DMS 273 (cell line): ENCODE results near the gene GPRC5A.
A peak's percentile ranks its signal among the peaks of the same experiment; 100 is the strongest.
"Not testable (repeated sequence)": the region's sequence is repeated elsewhere in the genome, so short reads cannot be mapped to it uniquely, and the experiment has no call there.

ENCODE experiments used
- DNase-seq: peaks from one replicate; lab custom pipeline; 2025; ENCODE audit not compliant: unreplicated experiment; lab: John Stamatoyannopoulos, UW

Gene GPRC5A, protein sequence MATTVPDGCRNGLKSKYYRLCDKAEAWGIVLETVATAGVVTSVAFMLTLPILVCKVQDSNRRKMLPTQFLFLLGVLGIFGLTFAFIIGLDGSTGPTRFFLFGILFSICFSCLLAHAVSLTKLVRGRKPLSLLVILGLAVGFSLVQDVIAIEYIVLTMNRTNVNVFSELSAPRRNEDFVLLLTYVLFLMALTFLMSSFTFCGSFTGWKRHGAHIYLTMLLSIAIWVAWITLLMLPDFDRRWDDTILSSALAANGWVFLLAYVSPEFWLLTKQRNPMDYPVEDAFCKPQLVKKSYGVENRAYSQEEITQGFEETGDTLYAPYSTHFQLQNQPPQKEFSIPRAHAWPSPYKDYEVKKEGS

DNA sequence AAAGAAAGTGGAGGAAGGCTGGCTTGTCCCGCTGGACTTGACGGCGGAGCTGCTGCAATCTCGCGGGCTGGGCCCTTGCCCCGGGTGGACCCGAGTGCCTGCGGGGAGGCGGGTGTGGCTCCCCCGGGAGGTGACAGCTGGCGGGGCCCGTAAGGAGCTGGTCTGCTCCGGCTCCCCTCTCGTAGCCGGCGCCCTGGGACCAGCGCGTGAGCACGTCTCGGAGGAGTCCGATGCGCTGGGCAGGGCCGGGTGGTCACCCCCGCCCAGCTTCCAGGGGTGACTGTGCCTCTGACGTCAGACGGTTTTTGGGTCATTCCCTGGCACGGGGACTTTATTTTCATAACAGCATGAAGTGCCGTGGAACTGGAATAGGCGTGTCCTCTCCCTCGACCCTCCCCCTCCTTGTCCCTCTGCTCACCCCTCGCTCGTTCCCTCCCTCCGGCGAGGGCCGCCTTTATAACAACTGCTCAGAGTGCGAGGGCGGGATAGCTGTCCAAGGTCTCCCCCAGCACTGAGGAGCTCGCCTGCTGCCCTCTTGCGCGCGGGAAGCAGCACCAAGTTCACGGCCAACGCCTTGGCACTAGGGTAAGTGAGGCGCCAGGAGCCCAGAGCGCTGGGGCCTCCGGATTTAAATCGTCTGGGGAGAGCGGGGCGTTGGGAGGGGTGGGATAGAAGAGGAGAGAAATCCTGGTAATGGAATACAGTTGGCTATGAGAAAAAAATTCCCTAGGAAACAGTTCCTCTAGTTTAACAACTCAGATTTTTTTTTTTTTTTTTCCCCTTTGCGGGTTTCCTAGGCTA lies at the start of gene GPRC5A:
Gene GPRC5A, plus strand, starts transcription at position 483 of the 801 bp plus-strand sequence. CDS start 16,688 bp downstream, outside the sequence.
- DNase-seq, result peak; percentile 84

DNA sequence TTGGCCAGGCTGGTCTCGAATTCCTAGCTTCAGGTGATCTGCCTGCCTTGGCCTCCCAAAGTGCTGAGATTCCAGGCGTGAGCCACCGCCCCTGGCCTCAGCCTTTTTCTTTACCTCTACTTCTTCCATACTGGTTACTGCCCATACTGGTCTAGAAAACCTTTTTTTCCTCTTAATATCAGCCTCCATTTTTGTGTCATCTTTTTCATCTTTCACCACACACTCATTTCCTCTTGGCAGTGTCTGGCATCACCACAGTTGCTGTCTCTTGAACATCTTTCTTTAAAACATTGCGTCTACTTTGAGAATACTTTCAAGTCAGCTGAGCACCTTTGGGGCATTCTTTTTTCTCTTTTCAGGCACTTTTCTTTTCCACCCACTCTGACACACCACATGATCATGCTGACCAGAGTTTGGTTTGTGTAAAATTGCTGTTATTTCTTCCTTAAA lies 45.5 kb upstream of the GPRC5A start:
- DNase-seq, result no peak

DNA sequence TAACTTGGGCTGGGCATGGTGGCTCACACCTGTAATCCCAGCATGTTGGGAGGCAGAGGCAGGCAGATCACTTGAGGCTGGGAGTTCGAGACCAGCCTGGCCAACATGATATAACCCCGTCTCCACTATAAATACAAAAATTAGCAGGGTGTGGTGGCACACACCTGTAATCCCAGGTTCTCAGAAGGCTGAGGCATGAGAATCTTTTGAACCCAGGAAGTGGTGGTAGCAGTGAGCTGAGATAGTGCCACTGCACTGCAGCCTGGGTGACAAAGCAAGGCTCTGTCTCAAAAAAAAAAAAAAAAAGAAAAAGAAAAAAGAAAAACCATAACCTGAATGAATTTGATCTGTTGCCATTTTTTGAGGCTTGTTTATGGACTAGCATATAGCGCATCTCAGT lies 44.6 kb upstream of the GPRC5A start:
- DNase-seq, result not testable (repeated sequence)

DNA sequence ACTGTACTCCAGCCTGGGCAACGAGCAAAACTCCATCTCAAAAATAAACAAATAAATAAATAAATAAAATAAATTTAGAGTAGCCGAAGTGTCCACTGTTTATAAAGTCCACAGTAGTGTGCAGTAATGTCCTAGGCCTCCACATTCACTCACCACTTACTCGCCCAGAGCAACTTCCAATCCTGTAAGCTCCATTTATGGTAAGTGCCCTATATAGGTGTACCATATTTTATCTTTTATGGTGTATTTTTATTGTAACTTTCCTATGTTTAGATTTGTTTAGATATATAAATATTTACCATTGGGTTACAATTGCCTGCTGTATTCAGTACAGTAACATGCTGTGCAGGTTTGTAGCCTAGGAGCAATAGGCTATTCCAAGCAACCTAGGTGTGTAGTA lies 37.9 kb upstream of the GPRC5A start:
- DNase-seq, result no peak

DNA sequence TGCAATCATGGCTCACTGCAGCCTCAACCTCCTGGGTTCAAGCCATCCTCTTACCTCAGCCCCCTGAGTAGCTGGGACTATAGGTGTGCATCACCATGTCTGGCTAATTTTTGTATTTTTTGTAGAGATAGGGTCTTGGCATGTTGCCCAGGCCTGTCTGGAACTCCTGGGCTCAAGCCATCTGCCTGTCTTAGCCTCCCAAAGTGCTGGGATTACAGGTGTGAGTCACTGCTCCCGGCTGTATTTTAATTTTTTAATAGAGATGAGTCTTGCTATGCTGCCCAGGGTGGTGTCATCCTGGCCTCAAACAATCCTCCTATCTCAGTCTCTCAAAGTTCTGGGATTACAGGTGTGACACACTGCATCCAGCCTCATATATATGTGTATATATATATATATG lies 31.7 kb upstream of the GPRC5A start:
- peak; percentile 66 for DNase-seq

DNA sequence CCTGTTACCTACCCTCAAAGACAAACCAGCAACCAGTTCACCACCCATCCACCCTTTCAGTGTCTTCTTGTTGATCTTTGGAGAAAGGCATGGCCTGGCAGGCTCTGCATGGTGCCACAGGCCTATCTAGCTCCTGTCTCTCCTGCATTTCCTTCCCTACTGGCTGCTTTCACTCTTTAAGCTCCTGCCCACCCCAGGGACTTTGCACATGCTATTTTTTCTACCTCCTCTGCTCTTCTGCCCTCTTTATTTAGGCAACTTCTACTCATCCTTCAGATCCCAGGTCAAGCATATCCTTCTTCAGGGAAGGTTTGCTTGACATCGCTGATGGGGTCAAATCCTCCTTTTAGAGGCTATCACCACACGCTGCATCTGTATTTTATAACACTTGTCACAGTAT lies 27.1 kb upstream of the GPRC5A start:
- DNase-seq, result no peak

DNA sequence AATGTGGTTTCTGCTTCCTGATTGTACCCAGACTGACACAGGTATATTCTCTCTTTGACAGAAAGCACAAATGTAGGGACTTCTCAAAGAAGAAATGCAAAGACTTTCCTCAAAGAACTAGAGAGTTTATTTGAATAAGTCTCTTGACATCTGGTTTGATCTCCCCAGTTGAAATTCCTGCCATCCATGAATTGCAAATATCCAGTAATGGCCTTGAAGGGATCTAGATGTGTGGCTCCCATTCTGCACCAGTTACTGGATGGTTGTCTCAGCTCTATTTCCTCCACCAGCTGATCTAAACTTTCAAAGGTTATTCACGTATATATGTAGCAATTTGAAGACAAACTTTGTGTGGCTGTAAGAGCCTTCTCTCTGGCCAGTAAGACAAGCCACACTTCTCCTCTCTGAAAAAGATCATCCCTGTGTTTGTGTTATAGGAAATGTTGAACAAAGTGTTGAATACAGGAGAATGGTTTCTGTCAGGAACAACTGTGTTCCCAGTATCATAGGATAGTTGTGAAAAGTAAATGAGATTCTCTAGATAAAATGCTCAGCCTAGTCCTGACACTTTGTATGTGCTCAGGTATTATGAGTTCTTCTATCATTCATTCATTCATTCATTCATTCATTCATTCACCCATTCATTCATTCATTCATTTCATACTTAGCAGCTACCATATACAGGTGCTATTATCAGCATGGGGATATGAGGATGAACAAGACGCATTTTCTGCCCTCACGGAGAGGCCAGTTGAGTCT lies 22.7 kb upstream of the GPRC5A start:
- no peak for DNase-seq

DNA sequence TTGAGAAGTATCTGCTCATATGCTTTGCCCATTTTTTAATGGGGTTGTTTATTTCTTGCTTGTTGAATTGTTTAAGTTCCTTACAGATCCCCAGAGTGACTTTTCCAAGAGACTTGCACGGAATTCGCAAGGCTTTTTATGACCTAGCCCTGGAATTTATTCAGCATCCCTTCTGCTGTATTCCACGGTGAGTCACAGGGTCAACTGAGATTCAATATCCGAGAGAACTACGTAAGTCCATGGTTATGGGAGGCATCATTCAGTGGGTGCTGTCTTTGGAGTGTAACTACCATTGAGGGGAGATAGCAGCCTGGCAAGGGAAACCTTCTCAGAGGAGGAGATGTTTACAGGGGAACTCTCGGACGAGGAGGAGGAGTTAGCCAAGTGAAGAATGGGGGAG lies 20.9 kb upstream of the GPRC5A start:
- DNase-seq, result no peak

DNA sequence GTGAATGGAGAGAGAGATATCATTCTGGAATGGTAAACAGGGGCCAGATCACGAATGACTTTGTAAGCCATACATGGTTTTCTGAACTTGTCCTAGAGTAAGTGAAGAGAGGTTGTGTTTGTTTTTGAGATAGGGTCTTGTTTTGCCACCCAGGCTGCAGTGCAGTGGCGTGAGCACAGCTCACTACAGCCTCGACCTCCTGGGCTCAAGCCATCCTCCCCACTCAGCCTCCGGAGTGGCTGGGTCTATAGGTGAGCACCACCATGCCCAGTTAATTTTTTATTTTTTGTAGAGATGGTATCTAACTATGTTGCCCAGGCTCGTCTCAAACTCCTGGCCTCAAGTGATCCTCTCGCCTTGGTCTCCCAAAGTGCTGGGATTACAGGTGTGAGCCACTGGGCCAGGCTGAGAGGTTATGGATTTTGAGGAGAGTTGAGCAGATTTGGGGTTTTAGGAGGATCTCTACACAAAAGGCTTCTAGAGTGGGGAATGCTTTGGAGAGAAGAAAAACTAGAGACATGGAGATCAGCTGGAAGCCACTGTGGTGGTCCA lies 19.7 kb upstream of the GPRC5A start:
- no peak for DNase-seq

DNA sequence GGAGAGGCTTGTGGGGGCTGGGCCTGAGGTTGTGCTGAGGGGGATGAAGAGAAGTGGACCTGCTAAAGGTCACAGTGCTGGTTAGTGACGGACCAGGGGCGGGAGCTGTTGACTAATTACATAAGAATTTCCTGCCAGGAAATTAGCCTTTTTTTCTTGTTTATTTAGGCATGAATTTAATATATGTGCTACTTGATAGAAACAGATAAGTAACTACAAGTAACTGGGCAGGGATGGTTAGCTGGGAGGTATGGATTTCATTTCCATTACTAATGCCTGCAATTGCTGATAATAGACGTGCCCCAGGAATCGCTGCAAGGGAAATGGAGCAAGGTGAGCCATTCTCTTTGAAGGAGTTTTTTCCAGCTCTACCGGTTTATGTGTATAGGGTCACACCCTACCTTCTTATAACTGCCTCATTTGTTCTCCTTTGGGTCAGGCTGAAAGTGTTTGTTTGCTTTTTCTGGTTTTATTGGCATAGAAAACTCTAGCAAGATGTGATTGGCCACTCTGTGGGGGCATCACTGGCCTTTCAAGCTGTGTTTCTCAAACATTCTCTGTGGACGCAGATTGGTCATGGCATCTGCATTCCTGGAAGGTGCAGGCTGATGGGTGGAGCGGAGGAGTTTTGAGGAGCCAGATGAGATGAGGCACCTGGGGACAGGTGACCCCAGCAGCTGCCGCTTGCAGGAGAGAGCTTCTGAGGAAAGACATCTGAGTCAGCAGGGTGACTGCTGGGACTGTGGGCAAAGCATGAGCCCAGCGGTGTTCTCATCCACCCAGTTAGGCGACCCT lies 19.0 kb upstream of the GPRC5A start:
- DNase-seq, result no peak

DNA sequence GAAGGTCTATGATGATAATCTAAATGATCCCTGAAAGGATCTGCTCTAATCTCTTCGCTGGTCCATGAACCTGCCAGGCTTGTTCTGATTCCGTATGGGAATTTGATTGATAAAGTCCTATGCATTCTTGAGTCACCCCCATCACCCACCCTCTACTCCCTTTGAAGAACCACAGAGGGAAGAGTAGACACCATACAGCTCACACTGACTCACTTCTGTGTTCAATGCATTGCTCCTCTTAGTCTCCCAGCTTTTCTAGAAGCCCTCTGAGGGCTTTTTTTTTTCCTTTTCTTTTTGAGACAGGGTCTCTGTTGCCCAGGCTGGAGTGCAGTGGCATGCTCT lies 18.5 kb upstream of the GPRC5A start:
- no peak for DNase-seq

DNA sequence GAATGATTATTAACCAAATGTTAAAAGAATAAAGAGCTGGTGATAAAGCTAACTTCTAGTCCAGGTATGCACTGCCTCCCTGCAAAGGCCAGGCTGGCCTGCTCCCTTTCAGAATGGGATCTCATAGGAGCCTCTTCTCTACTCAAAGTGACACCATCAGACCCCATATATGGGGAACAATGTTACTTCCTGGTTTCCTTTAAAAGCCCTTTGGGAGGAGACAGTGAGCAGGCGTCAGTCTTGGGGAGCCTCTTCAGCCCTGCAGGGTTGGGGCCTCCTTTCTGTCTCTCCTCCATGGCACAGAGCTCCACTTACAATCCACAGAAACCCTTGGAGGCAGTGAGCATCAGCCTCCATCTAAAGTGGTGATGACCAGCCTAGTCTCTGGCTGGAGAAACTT lies 17.3 kb upstream of the GPRC5A start:
- DNase-seq, result no peak

DNA sequence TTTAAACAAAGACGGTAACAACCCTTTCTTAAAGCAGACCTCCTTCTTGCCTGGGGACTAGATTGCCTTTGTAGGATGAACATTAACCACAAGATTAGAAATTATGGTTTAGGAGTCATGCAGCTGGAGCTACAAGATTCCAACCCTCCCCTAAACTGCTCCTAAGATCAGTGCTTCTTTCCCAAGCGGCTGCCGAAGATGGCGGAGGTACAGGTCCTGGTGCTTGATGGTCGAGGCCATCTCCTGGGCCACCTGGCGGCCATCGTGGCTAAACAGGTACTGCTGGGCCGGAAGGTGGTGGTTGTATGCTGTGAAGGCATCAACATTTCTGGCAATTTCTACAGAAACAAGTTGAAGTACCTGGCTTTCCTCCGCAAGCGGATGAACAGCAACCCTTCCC lies 16.1 kb upstream of the GPRC5A start:
- not testable (repeated sequence) for DNase-seq

DNA sequence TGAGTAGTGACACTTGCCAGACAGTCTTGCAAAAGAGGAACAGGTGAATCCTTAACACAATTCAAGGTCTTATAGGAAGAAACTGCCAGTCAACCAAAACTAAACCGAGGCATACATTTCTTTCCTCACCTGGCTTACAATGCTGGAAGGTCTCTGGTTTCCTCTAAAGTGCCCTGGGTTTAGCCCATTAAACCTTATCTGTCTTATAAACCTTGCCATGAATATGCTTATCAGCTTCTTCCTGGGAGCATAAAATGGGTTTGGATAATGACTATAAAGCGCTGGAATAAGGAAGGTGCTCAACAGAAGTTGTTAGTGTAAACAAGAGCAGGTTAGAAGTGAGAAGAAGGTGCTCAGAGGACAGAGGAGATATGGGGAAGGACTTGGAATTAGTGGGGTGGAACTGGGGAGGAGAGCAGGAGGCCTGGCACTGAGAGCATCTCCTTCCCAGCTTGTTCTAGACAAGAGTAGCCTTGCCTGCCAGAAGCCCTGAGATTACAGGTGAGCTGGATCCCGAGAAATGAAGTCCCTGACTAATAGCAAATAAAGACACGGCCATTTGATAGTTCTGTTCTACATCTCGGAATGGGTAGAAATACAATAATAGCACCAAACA lies 14.1 kb upstream of the GPRC5A start:
- DNase-seq, result no peak

DNA sequence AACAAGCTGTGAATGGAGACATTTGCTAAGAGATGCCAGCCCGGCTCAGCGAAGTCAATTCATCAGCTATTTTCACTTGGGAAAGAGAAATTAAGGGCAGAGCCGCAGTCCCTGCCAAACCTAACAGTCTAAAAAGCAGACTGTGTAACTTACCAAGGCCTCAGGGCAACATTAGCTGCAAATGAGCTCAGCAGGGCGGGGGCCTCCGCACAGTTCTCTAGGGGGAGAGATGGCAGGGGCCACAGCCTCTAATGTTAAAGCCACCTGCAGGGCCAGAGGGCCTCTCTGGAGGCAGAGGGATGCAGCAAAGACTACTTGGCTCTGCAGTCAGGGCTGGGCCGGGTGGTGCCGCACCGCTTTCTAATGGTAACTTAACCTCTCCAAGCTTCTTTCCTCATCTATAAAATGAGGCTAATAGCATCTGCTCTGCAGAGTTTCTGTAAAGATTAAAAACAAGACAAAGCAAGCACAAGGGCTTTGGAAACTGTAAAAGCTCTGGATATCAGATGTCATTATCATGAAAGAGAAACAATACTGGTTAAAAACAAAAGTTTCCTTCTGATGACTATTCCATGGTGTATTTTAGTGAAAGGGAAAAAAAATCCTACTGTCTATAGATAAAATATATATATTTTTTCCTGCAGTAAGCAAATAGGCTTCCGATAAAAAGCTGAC lies 13.4 kb upstream of the GPRC5A start:
- peak; percentile 12 for DNase-seq

DNA sequence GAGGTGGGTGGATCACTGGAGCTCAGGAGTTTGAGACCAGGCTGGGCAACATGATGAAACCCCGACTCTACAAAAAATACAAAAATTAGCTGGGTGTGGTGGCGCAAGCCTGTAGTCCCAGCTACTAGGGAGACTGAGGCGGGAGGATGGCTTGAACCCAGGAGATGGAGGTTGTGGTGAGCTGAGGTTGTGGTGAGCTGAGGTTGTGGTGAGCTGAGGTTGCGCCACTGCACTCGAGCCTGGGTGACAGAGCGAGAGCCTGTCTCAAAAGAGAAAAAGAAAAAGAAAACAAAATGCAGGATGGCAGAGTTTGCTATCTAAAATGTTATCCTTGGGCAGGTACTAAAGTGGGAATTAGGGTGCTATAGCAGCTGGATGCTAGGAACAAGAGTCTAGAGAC lies 10.8 kb upstream of the GPRC5A start:
- no peak for DNase-seq

DNA sequence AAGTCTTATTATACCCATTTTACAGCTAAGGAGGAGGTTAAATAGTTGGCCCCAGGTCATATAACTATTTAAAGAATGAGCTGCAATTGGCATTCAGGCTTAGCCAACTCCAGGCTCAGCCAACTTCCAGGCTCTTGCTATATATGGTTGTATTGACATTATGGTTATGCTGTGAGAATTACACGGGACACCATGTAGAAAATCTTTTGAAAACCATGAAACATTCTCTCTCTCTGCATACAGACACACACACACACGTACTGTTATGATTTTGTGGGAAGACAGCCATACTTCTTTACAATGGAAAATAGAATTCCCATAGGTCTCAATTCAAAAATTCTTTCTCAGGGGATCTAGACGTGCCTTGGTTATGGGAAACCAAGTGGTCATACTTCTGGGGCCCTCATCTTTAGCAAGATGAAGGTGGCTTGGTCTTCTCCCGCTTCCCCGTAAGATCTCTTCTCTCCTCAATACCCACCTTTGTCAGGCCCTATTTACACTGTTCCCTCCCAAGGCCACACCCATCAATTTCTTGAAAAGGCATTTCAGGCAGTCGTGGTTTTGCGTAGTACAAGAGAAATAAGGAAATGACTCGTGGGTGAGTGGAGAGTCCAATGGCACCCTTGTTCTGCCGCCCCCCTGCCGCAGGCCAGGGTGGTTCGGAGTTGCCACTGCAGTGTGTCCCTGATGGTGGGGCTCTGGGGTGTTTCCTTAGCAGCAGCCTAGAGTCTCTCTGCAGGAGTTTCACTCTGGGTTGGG lies 10.0 kb upstream of the GPRC5A start:
- no peak for DNase-seq

DNA sequence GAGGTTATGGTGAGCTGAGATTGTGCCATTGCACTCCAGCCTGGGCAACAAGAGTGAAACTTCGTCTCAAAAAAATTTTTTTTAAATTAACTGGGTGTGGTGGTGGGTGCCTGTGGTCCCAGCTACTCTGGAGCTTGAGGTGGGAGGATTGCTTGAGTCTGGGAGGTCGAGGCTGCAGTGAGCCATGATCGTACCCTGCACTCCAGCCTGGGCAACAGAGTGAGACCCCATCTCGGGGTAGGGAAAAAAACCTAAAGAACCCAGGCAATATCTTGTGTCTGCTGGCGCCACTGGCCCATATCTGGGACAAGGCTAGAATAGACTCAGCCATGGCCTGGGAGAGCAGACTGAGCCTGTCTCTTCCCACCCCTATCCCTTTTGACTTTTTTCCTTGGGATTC lies 9.1 kb upstream of the GPRC5A start:
- DNase-seq, result no peak
